AG10803 (cell line): ENCODE data around the gene DIPK1C.

Experiments
- DNase-seq: peaks from one replicate; pipeline ENCODE4 v3.0.0; 2010; ENCODE audit warnings: low read depth
- H3K4me3 ChIP-seq: 2 replicates; pipeline ENCODE4 v1.5.1; 2011; ENCODE audit warnings: mild to moderate bottlenecking, low read length, control low read depth
- CTCF ChIP-seq: conservative IDR thresholded peaks from 2 replicates; pipeline ENCODE4 v1.5.1; 2011; ENCODE audit warnings: mild to moderate bottlenecking, low read length, control low read depth, inconsistent platforms

Gene DIPK1C

GRCh38 chr18:74473976-74474640 is 17.0 kb upstream of the DIPK1C start:
- no peak overlapping the region for H3K4me3 ChIP-seq
- DNase-seq = no peak
- no peak for TF ChIP-seq CTCF

GRCh38 chr18:74472312-74472711 is 15.2 kb upstream of the DIPK1C start:
- no peak overlapping the region for H3K4me3 ChIP-seq
- no peak for TF ChIP-seq CTCF
- no peak for DNase-seq

- H3K4me3 ChIP-seq = no peak overlapping the region
- DNase-seq = peak; percentile 15
- TF ChIP-seq CTCF = no peak
Observed at GRCh38 chr18:74468547-74469061, 11.5 kb upstream of the DIPK1C start.

GRCh38 chr18:74465775-74466174 is 8.7 kb upstream of the DIPK1C start:
- no peak for TF ChIP-seq CTCF
- no peak for DNase-seq
- H3K4me3 ChIP-seq = no peak overlapping the region

GRCh38 chr18:74463983-74464382 is 6.9 kb upstream of the DIPK1C start:
- no peak for DNase-seq
- H3K4me3 ChIP-seq = no peak overlapping the region
- no peak for TF ChIP-seq CTCF

- no peak overlapping the region for H3K4me3 ChIP-seq
- no peak for TF ChIP-seq CTCF
- no peak for DNase-seq
Observed at GRCh38 chr18:74463254-74463653, 6.1 kb upstream of the DIPK1C start.

- no peak for DNase-seq
- TF ChIP-seq CTCF = no peak
- no peak overlapping the region for H3K4me3 ChIP-seq
Observed at GRCh38 chr18:74460825-74461224, 3.7 kb upstream of the DIPK1C start.
